Ovary (tissue), 3 donors: Measurements from ENCODE around the gene IGF2BP2.
"Not testable (repeated sequence)": the region's sequence is repeated elsewhere in the genome, so short reads cannot be mapped to it uniquely, and the experiment has no call there.

Source experiments
- CTCF ChIP-seq, 3 donors: fragments of 450-650 bp in 2 of 3; fragments of 200-600 bp in 1 of 3; IDR thresholded peaks; one replicate each; pipeline versions ENCODE4 v1.5.1 to v1.8.0; 2016 to 2022; ENCODE audit warnings: antibody characterized with exemption in 3 of 3, mild to moderate bottlenecking in 1 of 3
- EP300 ChIP-seq: sonication (generic); formaldehyde crosslinking; IDR thresholded peaks from one replicate; pipeline ENCODE4 v1.6.1; 2017; ENCODE audit warnings: antibody characterized with exemption
- POLR2A ChIP-seq: fragments of 450-650 bp; IDR thresholded peaks from one replicate; pipeline ENCODE4 v1.6.1; 2017; ENCODE audit warnings: antibody characterized with exemption, mild to moderate bottlenecking, moderate library complexity
- donor health status: DM: no; HTN: no; CAD: no.

GRCh38 chr3:185697228-185697627 lies 127.6 kb downstream of the IGF2BP2 start:
- TF ChIP-seq POLR2A; CTCF (IDR thresholded peaks at IDR 0.05); EP300: not testable (repeated sequence)
